Liver (tissue), 9 donors: ENCODE results near the gene MINK1. TPM values are rescaled to one million over a fixed set of nuclear protein-coding genes. Genes with fewer than 3 reads are reported as not detected.

Experiments used
- DNase-seq: peaks from one replicate; pipeline ENCODE4 v3.0.0-alpha.2; 2017; ENCODE audit warnings: low spot score
- H3K27ac ChIP-seq, 2 donors: one replicate each; pipeline ENCODE4 v1.7.0; 2013; ENCODE audit warnings: inconsistent platforms in 2 of 2, low read length in 2 of 2, control low read depth in 1 of 2, low read depth in 1 of 2, mild to moderate bottlenecking in 1 of 2
- H3K27me3 ChIP-seq, 4 donors: one replicate each; pipeline versions ENCODE4 v1.6.1 to v1.7.0; 2013; ENCODE audit warnings: low read length in 3 of 4, inconsistent platforms in 1 of 4, mild to moderate bottlenecking in 1 of 4, moderate library complexity in 1 of 4; ENCODE audit not compliant: control insufficient read depth in 4 of 4, insufficient read depth in 4 of 4
- H3K36me3 ChIP-seq, 4 donors: one replicate each; pipeline versions ENCODE4 v1.6.1 to v1.7.0; 2013; ENCODE audit warnings: low read length in 3 of 4, mild to moderate bottlenecking in 3 of 4, low read depth in 1 of 4, moderate library complexity in 1 of 4; ENCODE audit not compliant: control insufficient read depth in 4 of 4, insufficient read depth in 3 of 4
- H3K4me1 ChIP-seq, 4 donors: one replicate each; pipeline versions ENCODE4 v1.6.1 to v1.7.0; 2013; ENCODE audit warnings: low read length in 3 of 4, mild to moderate bottlenecking in 3 of 4, moderate library complexity in 1 of 4; ENCODE audit not compliant: control insufficient read depth in 4 of 4, insufficient read depth in 4 of 4
- H3K4me3 ChIP-seq, 3 donors: one replicate each; pipeline versions ENCODE4 v1.6.1 to v1.7.0; 2013; ENCODE audit warnings: low read length in 3 of 3, control low read depth in 1 of 3, low read depth in 1 of 3, mild to moderate bottlenecking in 1 of 3
- H3K9ac ChIP-seq, 2 donors: one replicate each; pipeline ENCODE4 v1.7.0; 2013; ENCODE audit warnings: low read length in 2 of 2, mild to moderate bottlenecking in 2 of 2, moderate library complexity in 2 of 2, control low read depth in 1 of 2, low read depth in 1 of 2
- H3K9me3 ChIP-seq, 4 donors: one replicate each; pipeline versions ENCODE4 v1.6.1 to v1.7.0; 2013; ENCODE audit warnings: low read length in 3 of 4; ENCODE audit not compliant: control insufficient read depth in 4 of 4
- ATF3 ChIP-seq: IDR thresholded peaks from 2 replicates; pipeline ENCODE4 v1.6.1; 2016; ENCODE audit warnings: antibody characterized with exemption
- CTCF ChIP-seq: fragments of 150-350 bp; IDR thresholded peaks from 2 replicates; pipeline ENCODE4 v1.5.1; 2017; ENCODE audit warnings: improper control_type of control experiment, low read depth, low read length; ENCODE audit not compliant: missing input control
- FOXA1 ChIP-seq: IDR thresholded peaks from 2 replicates; pipeline ENCODE4 v1.6.1; 2016; ENCODE audit warnings: antibody characterized with exemption
- HNF4A ChIP-seq, 2 donors: conservative IDR thresholded peaks; 2 replicates each; pipeline ENCODE4 v1.6.1; 2016; ENCODE audit warnings: antibody characterized with exemption in 2 of 2, mild to moderate bottlenecking in 2 of 2
- MAX ChIP-seq: IDR thresholded peaks from 2 replicates; pipeline ENCODE4 v1.6.1; 2016; ENCODE audit warnings: antibody characterized with exemption
- NR2F2 ChIP-seq: IDR thresholded peaks from 2 replicates; pipeline ENCODE4 v1.6.1; 2016; ENCODE audit warnings: antibody characterized with exemption
- RAD21 ChIP-seq, 2 donors: IDR thresholded peaks; 2 replicates each; pipeline ENCODE4 v1.6.1; 2016; ENCODE audit warnings: antibody characterized with exemption in 2 of 2, mild to moderate bottlenecking in 2 of 2
- RXRA ChIP-seq, 2 donors: IDR thresholded peaks; 2 replicates each; pipeline ENCODE4 v1.6.1; 2017 to 2018; ENCODE audit warnings: antibody characterized with exemption in 2 of 2, mild to moderate bottlenecking in 1 of 2
- SP1 ChIP-seq: IDR thresholded peaks from 2 replicates; pipeline ENCODE4 v1.6.1; 2018; ENCODE audit warnings: antibody characterized with exemption, mild to moderate bottlenecking
- TAF1 ChIP-seq: conservative IDR thresholded peaks from 2 replicates; pipeline ENCODE4 v1.6.1; 2016; ENCODE audit warnings: antibody characterized with exemption, mild to moderate bottlenecking
- YY1 ChIP-seq: IDR thresholded peaks from 2 replicates; pipeline ENCODE4 v1.6.1; 2016; ENCODE audit warnings: antibody characterized with exemption, mild to moderate bottlenecking
- WGBS: extraction: QIAGEN DNeasy Blood & Tissue Kit; methylation state at CpG from one replicate; pipeline ENCODE4 v1.1.7; 2013; 5-methylcytosine and 5-hydroxymethylcytosine counted together
- polyA plus RNA-seq, 2 donors: library from polyadenylated mRNA; stranded (reverse) in 1 of 2; unstranded in 1 of 2; fragments of 200-250 nt in 1 of 2; fragments of >200 nt in 1 of 2; fragmentation: Nextera tagmentation in 1 of 2; extraction: Ambion mirVana in 1 of 2; gene quantifications; one replicate each; pipeline versions ENCODE4 v1.2.1 to v1.2.3, GENCODE V29; 2013 to 2015
- total RNA-seq, 2 donors: library from RNA; depleted of rRNA; stranded (reverse); fragments of >200 nt; gene quantifications; one replicate each; pipeline ENCODE4 v1.2.3, GENCODE V29; 2014
- TF ChIP-seq, protein P1 (sequence below): IDR thresholded peaks from 2 replicates; pipeline ENCODE4 v1.6.1; 2016; ENCODE audit warnings: antibody characterized with exemption, mild to moderate bottlenecking
- TF ChIP-seq, protein P2 (sequence below): IDR thresholded peaks from 2 replicates; pipeline ENCODE4 v1.6.1; 2016; ENCODE audit warnings: antibody characterized with exemption
- donor health status: healthy.
- donor health status: healthy.
- donor health status: healthy.
- donor health status: healthy.
- donor health status: healthy.

The MINK1 gene
- total and polyA plus RNA-seq, 4 donors = 6.9 to 30.6 (median 21.1) TPM

- TF ChIP-seq ATF3 = no peak
- TF ChIP-seq, protein P1, sequence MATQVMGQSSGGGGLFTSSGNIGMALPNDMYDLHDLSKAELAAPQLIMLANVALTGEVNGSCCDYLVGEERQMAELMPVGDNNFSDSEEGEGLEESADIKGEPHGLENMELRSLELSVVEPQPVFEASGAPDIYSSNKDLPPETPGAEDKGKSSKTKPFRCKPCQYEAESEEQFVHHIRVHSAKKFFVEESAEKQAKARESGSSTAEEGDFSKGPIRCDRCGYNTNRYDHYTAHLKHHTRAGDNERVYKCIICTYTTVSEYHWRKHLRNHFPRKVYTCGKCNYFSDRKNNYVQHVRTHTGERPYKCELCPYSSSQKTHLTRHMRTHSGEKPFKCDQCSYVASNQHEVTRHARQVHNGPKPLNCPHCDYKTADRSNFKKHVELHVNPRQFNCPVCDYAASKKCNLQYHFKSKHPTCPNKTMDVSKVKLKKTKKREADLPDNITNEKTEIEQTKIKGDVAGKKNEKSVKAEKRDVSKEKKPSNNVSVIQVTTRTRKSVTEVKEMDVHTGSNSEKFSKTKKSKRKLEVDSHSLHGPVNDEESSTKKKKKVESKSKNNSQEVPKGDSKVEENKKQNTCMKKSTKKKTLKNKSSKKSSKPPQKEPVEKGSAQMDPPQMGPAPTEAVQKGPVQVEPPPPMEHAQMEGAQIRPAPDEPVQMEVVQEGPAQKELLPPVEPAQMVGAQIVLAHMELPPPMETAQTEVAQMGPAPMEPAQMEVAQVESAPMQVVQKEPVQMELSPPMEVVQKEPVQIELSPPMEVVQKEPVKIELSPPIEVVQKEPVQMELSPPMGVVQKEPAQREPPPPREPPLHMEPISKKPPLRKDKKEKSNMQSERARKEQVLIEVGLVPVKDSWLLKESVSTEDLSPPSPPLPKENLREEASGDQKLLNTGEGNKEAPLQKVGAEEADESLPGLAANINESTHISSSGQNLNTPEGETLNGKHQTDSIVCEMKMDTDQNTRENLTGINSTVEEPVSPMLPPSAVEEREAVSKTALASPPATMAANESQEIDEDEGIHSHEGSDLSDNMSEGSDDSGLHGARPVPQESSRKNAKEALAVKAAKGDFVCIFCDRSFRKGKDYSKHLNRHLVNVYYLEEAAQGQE = peak; percentile 22
- peak; percentile 63 to 86 for TF ChIP-seq RXRA (IDR thresholded peaks at IDR 0.05)
- TF ChIP-seq SP1 = peak; percentile 80
- TF ChIP-seq TAF1 = peak; percentile 57
- no peak for TF ChIP-seq NR2F2
- no peak for TF ChIP-seq MAX
- TF ChIP-seq HNF4A (conservative IDR thresholded peaks at IDR 0.05) = peak; percentile 71 to 83
Measured at GRCh38 chr17:4788807-4789700, 44.1 kb upstream of the MINK1 start, which contains the start of gene GLTPD2 (continued).

DNA sequence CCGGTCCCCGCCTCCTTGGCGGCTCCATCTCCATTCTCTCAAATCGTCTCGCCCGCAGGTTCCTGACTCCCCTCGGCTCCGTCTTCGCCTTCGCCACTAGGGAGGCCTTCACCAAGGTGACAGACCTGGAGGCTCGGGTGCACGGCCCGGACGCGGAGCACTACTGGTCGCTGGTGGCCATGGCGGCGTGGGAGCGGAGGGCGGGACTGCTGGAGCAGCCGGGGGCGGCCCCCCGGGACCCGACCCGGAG, 43.5 kb upstream of the MINK1 start:
- peak overlapping the region; percentile 70 to 80 for H3K9ac ChIP-seq
- no peaks in the 10 kb centered on the region for H3K27me3 ChIP-seq
- H3K27ac ChIP-seq = peak overlapping the region; percentile 76 to 94
- H3K4me3 ChIP-seq = peak overlapping the region; percentile 68 to 78 (median 71)
- H3K9me3 ChIP-seq = no peaks in the 10 kb centered on the region
- TF ChIP-seq YY1 = peak; percentile 45
- TF ChIP-seq, protein P2, sequence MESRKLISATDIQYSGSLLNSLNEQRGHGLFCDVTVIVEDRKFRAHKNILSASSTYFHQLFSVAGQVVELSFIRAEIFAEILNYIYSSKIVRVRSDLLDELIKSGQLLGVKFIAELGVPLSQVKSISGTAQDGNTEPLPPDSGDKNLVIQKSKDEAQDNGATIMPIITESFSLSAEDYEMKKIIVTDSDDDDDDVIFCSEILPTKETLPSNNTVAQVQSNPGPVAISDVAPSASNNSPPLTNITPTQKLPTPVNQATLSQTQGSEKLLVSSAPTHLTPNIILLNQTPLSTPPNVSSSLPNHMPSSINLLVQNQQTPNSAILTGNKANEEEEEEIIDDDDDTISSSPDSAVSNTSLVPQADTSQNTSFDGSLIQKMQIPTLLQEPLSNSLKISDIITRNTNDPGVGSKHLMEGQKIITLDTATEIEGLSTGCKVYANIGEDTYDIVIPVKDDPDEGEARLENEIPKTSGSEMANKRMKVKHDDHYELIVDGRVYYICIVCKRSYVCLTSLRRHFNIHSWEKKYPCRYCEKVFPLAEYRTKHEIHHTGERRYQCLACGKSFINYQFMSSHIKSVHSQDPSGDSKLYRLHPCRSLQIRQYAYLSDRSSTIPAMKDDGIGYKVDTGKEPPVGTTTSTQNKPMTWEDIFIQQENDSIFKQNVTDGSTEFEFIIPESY = no peak
- peaks cover 3 to 37% (median 22%) of the 10 kb centered on the region in 4 donors for H3K4me1 ChIP-seq
- no peak for DNase-seq
- 1% methylated on average over 25 of the region's 25 CpGs for WGBS
- H3K36me3 ChIP-seq = no peaks in the 10 kb centered on the region

DNA sequence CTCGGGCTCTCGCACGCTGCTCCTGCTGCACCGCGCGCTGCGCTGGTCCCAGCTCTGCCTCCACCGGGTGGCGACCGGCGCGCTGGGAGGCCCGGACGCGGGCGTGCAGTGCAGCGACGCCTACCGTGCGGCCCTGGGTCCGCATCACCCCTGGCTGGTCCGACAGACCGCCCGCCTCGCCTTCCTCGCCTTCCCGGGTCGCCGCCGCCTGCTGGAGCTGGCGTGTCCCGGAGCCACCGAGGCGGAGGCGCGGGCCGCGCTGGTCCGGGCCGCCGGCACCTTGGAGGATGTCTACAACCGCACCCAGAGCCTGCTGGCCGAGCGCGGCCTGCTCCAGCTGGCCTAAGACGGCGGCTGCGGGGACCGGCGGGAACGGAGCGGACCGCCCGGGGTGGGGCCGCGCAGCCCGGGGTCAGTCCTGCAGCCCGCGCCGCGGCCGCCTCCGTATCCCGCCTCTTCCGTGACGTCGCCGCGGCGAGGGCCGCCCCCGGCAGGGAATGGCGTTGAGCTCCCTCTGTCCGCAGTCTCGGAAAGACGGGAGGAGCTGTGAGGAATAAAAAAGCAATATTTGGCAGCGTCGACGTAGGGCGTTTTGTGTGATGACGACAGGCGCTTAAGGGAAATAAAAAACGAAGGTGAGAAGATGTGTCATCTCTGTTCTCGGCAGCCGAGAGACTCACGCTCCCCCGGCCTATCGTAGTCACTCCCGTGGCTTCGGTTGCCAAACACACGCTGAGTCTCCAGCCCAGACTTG, 43.0 kb upstream of the MINK1 start:
- WGBS = under 1% methylated on average over 90 of the region's 91 CpGs
- Histone ChIP-seq H3K27ac (peak overlapping the region; percentile 76 to 94), H3K9me3 (no peaks in the 10 kb centered on the region), H3K27me3 (no peaks in the 10 kb centered on the region), H3K9ac (peak overlapping the region; percentile 79 to 80), H3K4me3 (peak overlapping the region; percentile 68 to 78 (median 71)), H3K36me3 (no peaks in the 10 kb centered on the region), H3K4me1 (peaks cover 3 to 37% (median 22%) of the 10 kb centered on the region in 4 donors)
- peak; percentile 84 for DNase-seq
- TF ChIP-seq YY1 (peak; percentile 66), SP1 (peak; percentile 21), RAD21 (IDR thresholded peaks at IDR 0.05) (peak in 1 of 2 donors; percentile 63), FOXA1 (no peak), TAF1 (no peak), CTCF (peak; percentile 74)
